Activated naive CD8-positive, alpha-beta T cell treated with anti-CD3 and anti-CD28 coated beads for 36 hours (primary cell): ENCODE results near the gene PIAS3. TPM values are rescaled to one million over a fixed set of nuclear protein-coding genes. Genes with fewer than 3 reads are reported as not detected.
"Not testable (repeated sequence)": the region's sequence is repeated elsewhere in the genome, so short reads cannot be mapped to it uniquely, and the experiment has no call there.

Experiments used
- DNase-seq: peaks from one replicate; pipeline ENCODE4 v3.0.0; 2021
- H3K27ac Mint-ChIP-seq: one replicate; pipeline ENCODE4 v1.8.0; 2022; ENCODE audit warnings: mild to moderate bottlenecking, moderate library complexity, mixed read lengths
- H3K27me3 Mint-ChIP-seq: one replicate; pipeline ENCODE4 v1.8.0; 2022; ENCODE audit warnings: mild to moderate bottlenecking, mixed read lengths
- H3K36me3 Mint-ChIP-seq: one replicate; pipeline ENCODE4 v1.8.0; 2021; ENCODE audit warnings: mild to moderate bottlenecking, mixed read lengths
- H3K4me1 Mint-ChIP-seq: one replicate; pipeline ENCODE4 v1.8.0; 2021; ENCODE audit warnings: mixed read lengths
- H3K4me3 Mint-ChIP-seq: one replicate; pipeline ENCODE4 v1.8.0; 2022; ENCODE audit warnings: mild to moderate bottlenecking, moderate library complexity, mixed read lengths
- H3K9me3 Mint-ChIP-seq: one replicate; pipeline ENCODE4 v1.8.0; 2022; ENCODE audit warnings: mixed read lengths
- total RNA-seq, 2 experiments: library from RNA; stranded (reverse); gene quantifications; one replicate each; pipeline ENCODE4 v1.2.3, GENCODE V29; 2021

Gene PIAS3
- total RNA-seq, 2 experiments from 2014 or later = 14.7 to 16.4 TPM

DNA sequence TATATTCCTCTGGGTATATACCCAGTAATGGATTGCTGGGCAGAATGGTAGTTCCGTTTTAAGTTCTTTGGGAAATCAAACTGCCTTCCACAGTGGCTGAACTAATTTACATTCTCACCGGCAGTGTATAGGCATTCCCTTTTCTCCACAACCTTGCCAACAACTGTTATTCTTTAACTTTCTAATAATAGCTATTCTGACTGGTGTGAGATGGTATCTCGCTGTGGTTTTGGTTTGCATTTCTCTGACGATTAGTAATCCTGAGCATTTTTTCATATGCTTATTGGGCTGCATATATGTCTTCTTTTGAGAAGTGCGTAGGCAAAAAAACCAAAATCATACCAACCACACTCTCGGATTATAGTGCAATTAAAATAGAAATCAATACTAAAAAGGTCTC lies 40.8 kb downstream of the PIAS3 start:
- not testable (repeated sequence) for H3K27ac Mint-ChIP-seq, H3K36me3 Mint-ChIP-seq, H3K27me3 Mint-ChIP-seq, H3K4me3 Mint-ChIP-seq, DNase-seq, H3K9me3 Mint-ChIP-seq
- H3K4me1 Mint-ChIP-seq = peaks cover 11% of the 10 kb centered on the region

DNA sequence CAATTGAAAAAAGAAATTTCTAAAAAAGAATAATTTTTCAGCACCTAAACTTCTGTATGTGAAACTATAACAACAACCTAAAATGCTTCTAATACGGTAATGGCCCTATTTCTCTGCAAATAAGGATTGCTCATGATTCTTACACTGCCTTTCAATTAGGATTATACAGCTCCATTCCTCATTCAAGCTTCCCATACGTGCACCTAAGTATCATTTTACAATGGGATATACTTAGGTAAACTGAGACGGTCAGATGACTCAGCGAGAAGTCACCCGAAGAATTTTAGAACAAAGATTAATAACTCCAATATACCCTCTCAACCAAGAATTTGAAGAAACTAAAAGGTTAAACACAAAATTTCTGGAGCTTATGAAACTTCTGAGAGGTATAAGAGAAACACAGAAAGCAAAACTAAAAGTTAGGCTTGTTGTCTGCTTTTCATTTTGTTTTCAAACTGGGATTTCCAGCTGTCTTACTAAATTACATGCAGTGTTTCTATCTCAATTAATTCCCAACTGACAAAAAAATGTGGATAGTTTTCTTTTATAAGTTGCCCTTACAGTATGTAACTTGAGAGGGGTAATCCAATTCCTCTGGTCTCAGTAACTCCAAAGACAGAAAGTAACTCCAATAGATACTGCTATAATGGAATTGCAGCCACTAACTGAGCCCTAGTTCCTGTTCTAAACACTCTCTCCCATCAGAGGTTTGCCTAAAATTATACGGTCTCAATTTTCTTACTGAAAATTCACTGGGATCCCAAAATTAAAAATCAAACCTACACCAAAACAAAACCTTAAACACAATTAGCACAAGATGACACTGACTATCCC lies 45.7 kb downstream of the PIAS3 start:
- not testable (repeated sequence) for DNase-seq, H3K9me3 Mint-ChIP-seq, H3K27me3 Mint-ChIP-seq, H3K4me3 Mint-ChIP-seq, H3K36me3 Mint-ChIP-seq, H3K27ac Mint-ChIP-seq
- peaks cover 14% of the 10 kb centered on the region for H3K4me1 Mint-ChIP-seq

DNA sequence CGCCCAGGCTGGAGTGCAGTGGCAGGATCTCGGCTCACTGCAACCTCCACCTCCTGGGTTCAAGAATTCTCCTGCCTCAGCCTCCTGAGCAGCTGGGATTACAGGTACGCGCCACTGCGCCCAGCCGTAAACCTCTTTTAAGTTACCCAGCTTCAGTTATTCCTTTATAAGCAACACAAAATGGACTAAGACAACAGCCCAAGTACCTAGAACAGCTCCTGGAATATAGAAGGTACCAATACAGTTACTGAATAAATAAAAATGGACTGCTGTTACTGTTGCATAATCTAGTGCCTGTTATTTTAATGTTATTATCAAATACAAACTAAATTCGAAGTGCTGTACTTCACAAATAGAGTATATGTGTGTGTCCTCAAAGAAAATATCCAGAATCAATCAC lies 52.0 kb downstream of the PIAS3 start:
- Mint-ChIP-seq H3K27me3 (no peaks in the 10 kb centered on the region), H3K4me1 (peaks cover 27% of the 10 kb centered on the region), H3K27ac (no peak overlapping the region), H3K9me3 (no peaks in the 10 kb centered on the region), H3K36me3 (peaks cover 3% of the 10 kb centered on the region), H3K4me3 (no peak overlapping the region)
- no peak for DNase-seq

DNA sequence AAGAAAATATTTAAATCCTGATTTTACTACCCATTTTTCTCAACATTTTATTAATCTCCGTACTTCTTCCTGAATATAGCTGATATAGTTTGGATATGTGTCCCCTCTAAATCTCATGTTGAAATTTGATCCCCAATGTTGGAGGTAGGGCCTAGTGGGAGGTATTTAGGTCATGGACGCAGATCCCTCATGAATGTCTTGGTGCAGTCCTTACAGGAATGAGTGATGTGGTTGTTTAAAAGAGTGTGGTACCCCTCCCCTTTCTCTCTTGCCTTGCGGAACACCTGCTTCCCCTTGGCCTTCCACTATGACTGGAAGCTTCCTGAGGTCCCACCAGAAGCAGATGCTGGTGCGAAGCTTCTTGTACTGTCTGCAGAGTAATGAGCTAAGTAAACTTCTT lies 52.5 kb downstream of the PIAS3 start:
- peaks cover 31% of the 10 kb centered on the region for H3K4me1 Mint-ChIP-seq
- no peaks in the 10 kb centered on the region for H3K9me3 Mint-ChIP-seq
- H3K27ac Mint-ChIP-seq = no peak overlapping the region
- H3K4me3 Mint-ChIP-seq = no peak overlapping the region
- no peaks in the 10 kb centered on the region for H3K27me3 Mint-ChIP-seq
- peaks cover 3% of the 10 kb centered on the region for H3K36me3 Mint-ChIP-seq
- DNase-seq = no peak

DNA sequence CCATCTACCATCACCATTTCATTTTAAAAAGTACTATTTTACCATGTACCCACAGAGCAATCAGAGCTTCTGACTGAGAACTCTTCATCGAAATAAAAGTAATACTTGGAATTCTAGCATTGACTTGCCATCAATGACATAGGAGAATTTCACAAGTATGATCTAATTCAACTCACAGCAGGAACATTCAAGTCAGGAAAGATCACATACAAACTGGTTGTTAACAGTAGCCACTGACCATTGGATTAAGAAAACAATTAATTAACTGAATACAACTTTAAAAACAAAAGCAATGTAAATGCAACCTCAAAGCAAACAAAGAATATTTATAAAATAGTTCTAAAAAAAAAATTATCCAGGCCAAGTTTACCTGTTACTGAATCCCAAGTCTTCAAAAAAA lies 53.8 kb downstream of the PIAS3 start:
- H3K27ac Mint-ChIP-seq = no peak overlapping the region
- H3K4me1 Mint-ChIP-seq = peaks cover 41% of the 10 kb centered on the region
- DNase-seq = no peak
- H3K9me3 Mint-ChIP-seq = no peaks in the 10 kb centered on the region
- H3K27me3 Mint-ChIP-seq = no peaks in the 10 kb centered on the region
- H3K4me3 Mint-ChIP-seq = no peak overlapping the region
- peaks cover 8% of the 10 kb centered on the region for H3K36me3 Mint-ChIP-seq

DNA sequence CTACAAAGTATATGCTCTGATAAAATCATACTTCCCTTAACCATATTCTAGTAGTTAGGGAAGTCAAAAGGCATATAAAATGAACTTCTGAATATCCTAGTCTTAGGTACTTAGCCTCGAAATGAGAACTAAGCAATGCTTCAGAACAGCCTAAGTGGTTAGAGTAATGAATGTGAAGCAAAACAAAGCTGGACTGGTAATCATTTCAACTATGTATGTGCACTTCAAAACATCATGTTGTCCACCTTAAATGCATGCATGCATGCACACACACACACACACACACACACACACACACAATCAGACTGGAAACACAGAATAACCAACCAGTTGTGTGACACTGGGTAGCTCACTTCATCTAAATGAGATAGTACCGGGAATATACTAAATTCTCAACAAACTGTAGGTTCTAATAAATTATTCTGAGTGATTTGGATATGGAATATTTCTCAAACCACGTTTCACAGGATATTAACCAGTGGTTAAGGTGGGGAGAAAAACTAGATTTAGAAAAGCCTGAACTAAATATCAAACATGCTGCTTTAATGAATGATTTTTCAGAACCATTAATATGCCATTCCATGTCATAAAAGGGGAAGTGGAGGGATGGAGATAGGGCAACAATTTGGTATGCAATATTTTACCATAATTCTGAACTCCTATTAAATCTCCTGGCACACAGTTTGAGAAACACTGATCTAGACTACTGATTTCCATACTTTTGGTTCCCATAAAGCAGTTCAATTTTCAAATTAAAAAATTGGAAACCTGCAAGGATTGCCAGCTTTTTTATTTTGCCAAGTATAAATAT lies 54.4 kb downstream of the PIAS3 start:
- peaks cover 44% of the 10 kb centered on the region for H3K4me1 Mint-ChIP-seq
- DNase-seq = no peak
- no peaks in the 10 kb centered on the region for H3K9me3 Mint-ChIP-seq
- H3K4me3 Mint-ChIP-seq = no peak overlapping the region
- H3K36me3 Mint-ChIP-seq = peaks cover 12% of the 10 kb centered on the region
- H3K27ac Mint-ChIP-seq = no peak overlapping the region
- H3K27me3 Mint-ChIP-seq = no peaks in the 10 kb centered on the region

DNA sequence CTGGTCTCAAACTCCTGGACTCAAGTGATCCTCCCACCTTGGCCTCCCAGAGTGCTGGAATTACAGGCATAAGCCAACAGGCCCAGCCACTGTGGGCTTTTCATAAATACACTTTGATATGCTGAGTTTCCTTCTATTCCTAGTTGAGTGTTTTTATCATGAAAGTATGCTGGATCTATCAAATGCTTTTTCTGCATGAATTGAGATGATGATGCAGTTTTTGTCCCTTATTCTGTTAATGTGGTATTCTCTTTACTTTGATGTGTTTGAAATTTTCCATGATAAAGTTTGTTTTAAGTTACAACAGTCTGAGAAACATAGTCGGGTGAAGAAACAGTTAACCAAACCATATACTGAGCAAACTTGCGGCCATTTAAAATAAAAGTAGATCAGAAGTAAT lies 59.1 kb downstream of the PIAS3 start:
- peaks cover 22% of the 10 kb centered on the region for H3K9me3 Mint-ChIP-seq
- H3K4me1 Mint-ChIP-seq = peaks cover 40% of the 10 kb centered on the region
- H3K27ac Mint-ChIP-seq = no peak overlapping the region

More for the DNA sequence above, 59.1 kb downstream of the PIAS3 start:
- Mint-ChIP-seq H3K4me3 (no peak overlapping the region), H3K36me3 (peaks cover 44% of the 10 kb centered on the region), H3K27me3 (no peaks in the 10 kb centered on the region)
- no peak for DNase-seq

Other genes with a start within 250 kb of the PIAS3 start
- gene PDZK1, start 151.7 kb downstream of the PIAS3 start, total RNA-seq = not detected
- 10 to 100 TPM; 14.2 to 14.4 TPM for gene CD160, start 139.6 kb downstream of the PIAS3 start, total RNA-seq
- gene RNF115, start 35.0 kb downstream of the PIAS3 start, total RNA-seq = 10 to 100 TPM; 14.3 to 15.5 TPM
- gene POLR3C, start 34.9 kb downstream of the PIAS3 start, total RNA-seq = 10 to 100 TPM; 59.2 to 62.0 TPM
- 1 to 10 TPM; 3.6 to 3.8 TPM for gene NUDT17, start 13.5 kb downstream of the PIAS3 start, total RNA-seq
- under 1 TPM; 0.58 to 0.64 TPM for gene ANKRD35, start 26.8 kb upstream of the PIAS3 start, total RNA-seq
- 1 to 10 TPM in 1 of 2 experiments, under 1 TPM in 1; 0.97 to 1.2 TPM for gene ITGA10, start 51.0 kb upstream of the PIAS3 start, total RNA-seq
- gene PEX11B, start 59.6 kb upstream of the PIAS3 start, total RNA-seq = 10 to 100 TPM; 33.6 to 33.8 TPM
- gene RBM8A, start 68.4 kb upstream of the PIAS3 start, total RNA-seq = 100 to 1,000 TPM; 345 to 349 TPM
- gene LIX1L, start 98.9 kb upstream of the PIAS3 start, total RNA-seq = 10 to 100 TPM; 37.6 to 38.3 TPM
- 10 to 100 TPM in 1 of 2 experiments, 1 to 10 TPM in 1; 9.3 to 10.3 TPM for gene ANKRD34A, start 105.5 kb upstream of the PIAS3 start, total RNA-seq
- gene POLR3GL, start 105.6 kb upstream of the PIAS3 start, total RNA-seq = 10 to 100 TPM; 21.1 to 21.9 TPM
- gene TXNIP, start 137.5 kb upstream of the PIAS3 start, total RNA-seq = 100 to 1,000 TPM; 228 to 231 TPM
- not detected for gene HJV, start 162.7 kb upstream of the PIAS3 start, total RNA-seq